ENCODE measurements around the gene PNISR.

DNA sequence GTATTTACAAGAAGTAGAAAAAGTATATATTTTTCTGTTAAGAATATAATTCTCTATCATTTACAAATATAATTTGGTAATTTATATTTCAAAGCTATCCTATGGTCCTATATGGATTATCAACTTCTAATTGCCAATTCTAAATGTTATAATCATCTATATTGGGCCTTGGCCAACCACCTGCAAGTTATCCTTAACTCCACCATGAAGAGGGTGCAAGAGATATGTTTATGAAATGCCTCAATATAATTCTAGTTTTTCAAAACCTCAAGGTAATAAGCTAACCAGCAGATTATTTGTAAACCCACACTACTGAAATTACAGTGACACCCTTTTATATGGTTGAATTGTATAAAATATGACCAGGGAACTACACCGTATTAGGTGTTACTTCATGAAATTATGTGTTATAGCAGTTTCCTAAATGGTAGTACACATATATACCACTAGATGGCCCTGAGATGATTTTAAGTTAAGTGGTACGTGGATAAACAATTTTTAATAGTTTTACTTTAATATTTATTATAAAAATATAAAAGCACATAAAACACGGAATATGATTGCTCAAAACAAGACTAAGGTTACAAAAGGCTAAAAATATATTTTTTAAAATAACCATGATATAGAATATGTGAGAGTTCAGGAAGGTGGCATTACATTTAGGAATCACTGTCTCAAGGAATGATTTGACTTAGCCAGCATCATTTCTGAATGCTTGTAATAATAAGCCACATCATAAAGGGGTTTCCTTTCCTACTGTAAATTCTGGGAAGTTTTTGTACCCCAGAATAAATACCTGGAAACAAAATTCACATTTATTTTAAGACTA is 9.8 kb upstream of the PNISR start:
- TF ChIP-seq, protein P1, sequence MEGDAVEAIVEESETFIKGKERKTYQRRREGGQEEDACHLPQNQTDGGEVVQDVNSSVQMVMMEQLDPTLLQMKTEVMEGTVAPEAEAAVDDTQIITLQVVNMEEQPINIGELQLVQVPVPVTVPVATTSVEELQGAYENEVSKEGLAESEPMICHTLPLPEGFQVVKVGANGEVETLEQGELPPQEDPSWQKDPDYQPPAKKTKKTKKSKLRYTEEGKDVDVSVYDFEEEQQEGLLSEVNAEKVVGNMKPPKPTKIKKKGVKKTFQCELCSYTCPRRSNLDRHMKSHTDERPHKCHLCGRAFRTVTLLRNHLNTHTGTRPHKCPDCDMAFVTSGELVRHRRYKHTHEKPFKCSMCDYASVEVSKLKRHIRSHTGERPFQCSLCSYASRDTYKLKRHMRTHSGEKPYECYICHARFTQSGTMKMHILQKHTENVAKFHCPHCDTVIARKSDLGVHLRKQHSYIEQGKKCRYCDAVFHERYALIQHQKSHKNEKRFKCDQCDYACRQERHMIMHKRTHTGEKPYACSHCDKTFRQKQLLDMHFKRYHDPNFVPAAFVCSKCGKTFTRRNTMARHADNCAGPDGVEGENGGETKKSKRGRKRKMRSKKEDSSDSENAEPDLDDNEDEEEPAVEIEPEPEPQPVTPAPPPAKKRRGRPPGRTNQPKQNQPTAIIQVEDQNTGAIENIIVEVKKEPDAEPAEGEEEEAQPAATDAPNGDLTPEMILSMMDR (IDR thresholded peaks at IDR 0.05), result peak; percentile 61; the same call in 1 of the 2 replicates
- TF ChIP-seq TCF7L2 (IDR thresholded peaks at IDR 0.05; ENCODE audit: low read depth, low read length), result no peak

All from Panc1 (cell line).